IMR-90 (cell line): ENCODE data around the gene ATF7IP. TPM values are rescaled to one million over a fixed set of nuclear protein-coding genes. Genes with fewer than 3 reads are reported as not detected.
A peak's percentile ranks its signal among the peaks of the same experiment; 100 is the strongest.

ENCODE experiments used
- ATAC-seq: fragments of 200-7000 bp; cut with Tn5 transposase; 2 replicates; pipeline ENCODE4 v1.9.1; 2020; ENCODE audit warnings: low read depth, mild to moderate bottlenecking, moderate library complexity
- BruUV-seq: library from RNA; stranded (reverse); fragments of 400-500 nt; replicated peaks from 2 replicates; lab custom pipeline; 2021; lab: Mats Ljungman, UMichigan
- CTCF ChIA-PET: fragments of 300-600 bp; formaldehyde crosslinking; extraction: SDS; loops from one replicate; lab custom pipeline; 2021; ENCODE audit warnings: antibody characterized with exemption; lab: Yijun Ruan, JAX
- POLR2A ChIA-PET: fragments of 300-600 bp; sonication (Branson Sonifier 250); formaldehyde crosslinking; loops from one replicate; lab custom pipeline; 2022; ENCODE audit warnings: antibody characterized with exemption; ENCODE audit not compliant: unreplicated experiment; lab: Charles Lee
- DNase-seq: peaks from one replicate; pipeline ENCODE4 v3.0.0; 2013
- H2AFZ ChIP-seq: replicated peaks from 2 replicates; pipeline ENCODE3; 2013; ENCODE audit warnings: low read length, mild to moderate bottlenecking; ENCODE audit not compliant: poor library complexity
- H2AK5ac ChIP-seq: 2 replicates; pipeline ENCODE4 v1.6.1; 2013; ENCODE audit warnings: low read depth, low read length, inconsistent platforms
- H2AK9ac ChIP-seq: replicated peaks from 2 replicates; pipeline ENCODE3; 2013; ENCODE audit warnings: mild to moderate bottlenecking, low read depth, low read length, moderate library complexity; ENCODE audit not compliant: poor library complexity
- H2BK120ac ChIP-seq: 2 replicates; pipeline ENCODE4 v1.6.1; 2013; ENCODE audit warnings: low read depth, low read length, inconsistent platforms
- H2BK15ac ChIP-seq: 3 replicates; pipeline ENCODE4 v1.6.1; 2013; ENCODE audit warnings: low read depth, low read length, inconsistent platforms
- H2BK20ac ChIP-seq: 2 replicates; pipeline ENCODE4 v1.6.1; 2013; ENCODE audit warnings: low read depth, mild to moderate bottlenecking, inconsistent platforms, low read length, moderate library complexity
- H2BK5ac ChIP-seq: 2 replicates; pipeline ENCODE4 v1.6.1; 2013; ENCODE audit warnings: mild to moderate bottlenecking, low read depth, low read length, inconsistent platforms; ENCODE audit not compliant: poor library complexity, severe bottlenecking
- H3K14ac ChIP-seq: replicated peaks from 2 replicates; pipeline ENCODE4 v1.6.1; 2013; ENCODE audit warnings: low read depth, low read length, inconsistent platforms
- H3K18ac ChIP-seq: 2 replicates; pipeline ENCODE4 v1.6.1; 2013; ENCODE audit warnings: low read depth, low read length, control low read depth
- H3K23ac ChIP-seq: 2 replicates; pipeline ENCODE4 v1.6.1; 2013; ENCODE audit warnings: low read depth, low read length, inconsistent platforms
- H3K27ac ChIP-seq: 2 replicates; pipeline ENCODE4 v1.5.1; 2013; ENCODE audit warnings: mild to moderate bottlenecking, control low read depth, low read length; ENCODE audit not compliant: insufficient read depth
- H3K27me3 ChIP-seq: 2 replicates; pipeline ENCODE4 v1.6.1; 2013; ENCODE audit warnings: low read length; ENCODE audit not compliant: control insufficient read depth, insufficient read depth
- H3K36me3 ChIP-seq: 2 replicates; pipeline ENCODE4 v1.6.1; 2013; ENCODE audit warnings: low read length, mixed read lengths; ENCODE audit not compliant: control insufficient read depth, insufficient read depth
- H3K4ac ChIP-seq: 2 replicates; pipeline ENCODE4 v1.6.1; 2013; ENCODE audit warnings: low read depth, low read length, inconsistent platforms
- H3K4me1 ChIP-seq: 2 replicates; pipeline ENCODE4 v1.6.1; 2013; ENCODE audit warnings: low read length, mixed read lengths; ENCODE audit not compliant: control insufficient read depth, insufficient read depth
- H3K4me2 ChIP-seq: 2 replicates; pipeline ENCODE4 v1.6.1; 2013; ENCODE audit warnings: low read depth, mild to moderate bottlenecking, control low read depth, low read length, moderate library complexity
- H3K4me3 ChIP-seq: 2 replicates; pipeline ENCODE4 v1.5.1; 2013; ENCODE audit warnings: low read depth, mild to moderate bottlenecking, control low read depth, low read length, moderate library complexity; ENCODE audit not compliant: insufficient read depth
- H3K56ac ChIP-seq: 2 replicates; pipeline ENCODE4 v1.6.1; 2013; ENCODE audit warnings: low read length, inconsistent platforms; ENCODE audit not compliant: insufficient read depth; ENCODE audit errors: extremely low read depth
- H3K79me1 ChIP-seq, 2 experiments: 2 replicates each; pipeline ENCODE4 v1.6.1; 2013; ENCODE audit warnings: low read length in 2 of 2, inconsistent platforms in 1 of 2, low read depth in 1 of 2
- H3K9ac ChIP-seq: 2 replicates; pipeline ENCODE4 v1.6.1; 2013; ENCODE audit warnings: low read depth, low read length, control low read depth
- H3K9me1 ChIP-seq: 2 replicates; pipeline ENCODE4 v1.6.1; 2013; ENCODE audit warnings: low read length, inconsistent platforms; ENCODE audit not compliant: insufficient read depth
- H3K9me3 ChIP-seq: 2 replicates; pipeline ENCODE4 v1.6.1; 2013; ENCODE audit warnings: low read length; ENCODE audit not compliant: control insufficient read depth, insufficient read depth
- H4K20me1 ChIP-seq: 2 replicates; pipeline ENCODE4 v1.6.1; 2013; ENCODE audit warnings: low read length, inconsistent platforms; ENCODE audit not compliant: insufficient read depth
- H4K5ac ChIP-seq: 2 replicates; pipeline ENCODE4 v1.6.1; 2013; ENCODE audit warnings: mild to moderate bottlenecking, low read depth, low read length, control low read depth
- H4K8ac ChIP-seq, 2 experiments: 2 replicates each; pipeline ENCODE4 v1.6.1; 2013; ENCODE audit warnings: low read depth in 2 of 2, low read length in 2 of 2, control low read depth in 1 of 2, inconsistent platforms in 1 of 2
- H4K91ac ChIP-seq: 2 replicates; pipeline ENCODE4 v1.6.1; 2013; ENCODE audit warnings: low read depth, low read length, inconsistent platforms; ENCODE audit not compliant: insufficient read depth
- BHLHE40 ChIP-seq: fragments of 150-350 bp; IDR thresholded peaks from 2 replicates; pipeline ENCODE4 v1.6.1; 2016; ENCODE audit warnings: mild to moderate bottlenecking, low read depth, low read length
- CEBPB ChIP-seq: IDR thresholded peaks from 2 replicates; pipeline ENCODE4 v1.6.1; 2012; ENCODE audit warnings: low read depth, low read length, improper control_type of control experiment
- CHD1 ChIP-seq: IDR thresholded peaks from 2 replicates; pipeline ENCODE4 v1.6.1; 2012; ENCODE audit warnings: low read depth, low read length, improper control_type of control experiment
- ELK1 ChIP-seq: fragments of 150-350 bp; IDR thresholded peaks from 2 replicates; pipeline ENCODE4 v1.6.1; 2016; ENCODE audit warnings: low read depth, mild to moderate bottlenecking, low read length, moderate library complexity, borderline replicate concordance
- FOS ChIP-seq: fragments of 150-350 bp; IDR thresholded peaks from 2 replicates; pipeline ENCODE4 v1.6.1; 2016; ENCODE audit warnings: low read depth, low read length
- MAFK ChIP-seq: IDR thresholded peaks from 2 replicates; pipeline ENCODE4 v1.6.1; 2012; ENCODE audit warnings: low read depth, low read length, improper control_type of control experiment
- MAZ ChIP-seq: IDR thresholded peaks from 2 replicates; pipeline ENCODE4 v1.6.1; 2012; ENCODE audit warnings: low read depth, mild to moderate bottlenecking, low read length, improper control_type of control experiment, moderate library complexity, borderline replicate concordance
- NFE2L2 ChIP-seq: fragments of 150-350 bp; IDR thresholded peaks from 2 replicates; pipeline ENCODE4 v1.6.1; 2016; ENCODE audit warnings: low read depth, mild to moderate bottlenecking, low read length
- RAD21 ChIP-seq: IDR thresholded peaks from 2 replicates; pipeline ENCODE4 v1.6.1; 2012; ENCODE audit warnings: low read length, improper control_type of control experiment
- RCOR1 ChIP-seq: IDR thresholded peaks from 2 replicates; pipeline ENCODE4 v1.6.1; 2012; ENCODE audit warnings: mild to moderate bottlenecking, low read length, improper control_type of control experiment; ENCODE audit not compliant: insufficient replicate concordance
- RFX5 ChIP-seq: IDR thresholded peaks from 2 replicates; pipeline ENCODE4 v1.8.0; 2012; ENCODE audit warnings: low read depth, mild to moderate bottlenecking, low read length, moderate library complexity
- WGBS, 2 experiments: methylation state at CpG; one replicate each; pipeline versions ENCODE4 v1.1.5 to v1.1.7; 2013; ENCODE audit warnings: missing lambda C conversion rate in 2 of 2; ENCODE audit not compliant: insufficient read length in 1 of 2; ENCODE audit errors: extremely low coverage in 2 of 2; 5-methylcytosine and 5-hydroxymethylcytosine counted together
- dilution Hi-C: fragments of 300-500 bp; cut with HindIII; formaldehyde crosslinking; loops from one replicate; pipeline ENCODE4 v1.14.3; 2018; ENCODE audit warnings: low sequenced_read_pairs; ENCODE audit not compliant: unreplicated experiment
- in situ Hi-C: fragments of 300-500 bp; cut with MboI; formaldehyde crosslinking; loops from 3 replicates; pipeline ENCODE4 v1.14.3; 2019; ENCODE audit warnings: low sequenced_read_pairs, inconsistent platforms, mixed read lengths
- intact Hi-C: fragments of 100-400 bp; cut with micrococcal nuclease; formaldehyde crosslinking; loops from 2 replicates; pipeline ENCODE4 v1.10.0; 2022
- polyA plus RNA-seq, 3 experiments: library from polyadenylated mRNA; depleted of rRNA; stranded (reverse); fragments of >200 nt; gene quantifications; 2 replicates each; pipeline ENCODE4 v1.2.3, GENCODE V29; 2012; ENCODE audit warnings: low replicate concordance in 1 of 3
- total RNA-seq: library from RNA; depleted of rRNA; stranded (reverse); fragments of >200 nt; gene quantifications from 2 replicates; pipeline ENCODE4 v1.2.3, GENCODE V29; 2012
- TF ChIP-seq, protein P1 (sequence below): fragments of 150-350 bp; IDR thresholded peaks from 2 replicates; pipeline ENCODE4 v1.6.1; 2017; ENCODE audit warnings: mild to moderate bottlenecking, antibody characterized with exemption, low read length, low read depth
- TF ChIP-seq, protein P2 (sequence below): conservative IDR thresholded peaks from 2 replicates; pipeline ENCODE4 v1.5.1; 2012; ENCODE audit warnings: mild to moderate bottlenecking, low read depth, low read length, improper control_type of control experiment

ATF7IP gene
- total and polyA plus RNA-seq, 2 of the 4 experiments (the other 2 are of a cell fraction) = 9.4 to 22.8 TPM

DNA sequence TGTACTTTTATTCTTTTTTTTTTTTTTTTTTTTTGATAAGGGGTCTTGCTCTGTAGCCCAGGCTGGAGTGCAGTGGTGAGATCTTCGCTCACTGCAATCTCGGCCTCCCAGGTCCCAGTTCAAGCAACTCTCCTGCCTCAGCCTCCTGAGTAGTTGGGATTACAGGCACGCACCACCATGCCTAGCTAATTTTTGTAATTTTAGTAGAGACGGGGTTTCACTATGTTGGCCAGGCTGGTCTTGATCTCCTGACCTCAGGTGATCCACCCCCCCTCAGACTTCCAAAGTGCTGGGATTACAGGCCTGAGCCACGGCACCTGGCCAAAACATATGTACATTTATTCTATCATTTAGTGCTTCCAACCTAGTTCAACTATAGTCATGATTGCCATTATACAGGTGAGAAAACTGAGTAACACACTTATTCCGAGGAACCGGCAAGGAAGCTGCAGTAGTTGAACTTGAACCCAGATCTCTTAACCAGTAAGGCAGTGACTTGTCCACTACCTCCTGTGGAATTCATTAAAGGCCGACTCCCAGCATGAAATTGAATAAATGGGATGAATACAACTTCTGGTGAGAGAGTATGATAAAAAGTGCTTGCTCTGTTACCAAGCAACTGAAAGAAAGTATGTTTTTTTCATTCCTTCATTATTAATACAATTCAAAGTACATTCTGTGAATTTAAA is 755 bp upstream of the ATF7IP start:
- Histone ChIP-seq H2BK5ac (peak overlapping the region; percentile 80), H2BK20ac (no peak overlapping the region), H3K79me1 (peaks cover 0 to 9% of the 10 kb centered on the region in 2 experiments; a peak in 2 of 4 replicates), H4K8ac (peak overlapping the region in 1 of 2 experiments; percentile 55; a peak in 2 of 4 replicates), H2AFZ (peak overlapping the region; percentile 79), H3K9me1 (0 out of 2 replicates have a peak, but pooled peaks cover 2% of the 10 kb centered on the region), H3K4me2 (peak overlapping the region; percentile 58), H3K27me3 (no peaks in the 10 kb centered on the region), H3K14ac (peak overlapping the region; percentile 66), H3K56ac (no peak overlapping the region), H2BK120ac (no peak overlapping the region), H3K36me3 (peaks cover 3% of the 10 kb centered on the region; the same call in 1 of the 2 replicates), H3K27ac (no peak overlapping the region), H2BK15ac (no peak overlapping the region), H4K5ac (peak overlapping the region; percentile 77; the same call in 1 of the 2 replicates), H3K18ac (peak overlapping the region; percentile 10; the same call in 1 of the 2 replicates), H3K9me3 (no peaks in the 10 kb centered on the region), H3K4me1 (no peaks in the 10 kb centered on the region; the same call in 1 of the 2 replicates), H3K9ac (peak overlapping the region; percentile 37; the same call in 1 of the 2 replicates), H2AK5ac (no peak overlapping the region), H4K91ac (0 out of 2 replicates have a peak overlapping the region, but pooled peaks have one; percentile 31), H3K23ac (no peak overlapping the region; the same call in 1 of the 2 replicates), H3K4me3 (peak overlapping the region; percentile 75), H3K4ac (peak overlapping the region; percentile 30; the same call in 1 of the 2 replicates), H2AK9ac (peak overlapping the region; percentile 75), H4K20me1 (no peaks in the 10 kb centered on the region)
- no TSS peak for BruUV-seq
- DNase-seq (no peak), ATAC-seq (no peak; the same call in 1 of the 2 replicates)
- WGBS, 2 experiments = no CpG with 5 or more reads among the region's 8 CpGs
- dilution Hi-C loops (no loop called here), in situ Hi-C loops (loop anchor here (10.0 kb wide), 1 partner anchor 100 kb away; no protein-coding TSS in a partner anchor), intact Hi-C loops (loop anchor here (1.0 to 5.0 kb wide), 4 partner anchors 42 to 253 kb away; no protein-coding TSS in a partner anchor)
- ChIA-PET CTCF (interaction anchor here (1.4 kb wide), 2 partner anchors 125 to 127 kb away, joined by 5 to 7 read pairs; no protein-coding TSS in a partner anchor), POLR2A (no interaction called here)
- no peak for TF ChIP-seq RAD21
- TF ChIP-seq, protein P1, sequence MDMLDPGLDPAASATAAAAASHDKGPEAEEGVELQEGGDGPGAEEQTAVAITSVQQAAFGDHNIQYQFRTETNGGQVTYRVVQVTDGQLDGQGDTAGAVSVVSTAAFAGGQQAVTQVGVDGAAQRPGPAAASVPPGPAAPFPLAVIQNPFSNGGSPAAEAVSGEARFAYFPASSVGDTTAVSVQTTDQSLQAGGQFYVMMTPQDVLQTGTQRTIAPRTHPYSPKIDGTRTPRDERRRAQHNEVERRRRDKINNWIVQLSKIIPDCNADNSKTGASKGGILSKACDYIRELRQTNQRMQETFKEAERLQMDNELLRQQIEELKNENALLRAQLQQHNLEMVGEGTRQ = no peak
- no peak for TF ChIP-seq CHD1
- TF ChIP-seq, protein P2, sequence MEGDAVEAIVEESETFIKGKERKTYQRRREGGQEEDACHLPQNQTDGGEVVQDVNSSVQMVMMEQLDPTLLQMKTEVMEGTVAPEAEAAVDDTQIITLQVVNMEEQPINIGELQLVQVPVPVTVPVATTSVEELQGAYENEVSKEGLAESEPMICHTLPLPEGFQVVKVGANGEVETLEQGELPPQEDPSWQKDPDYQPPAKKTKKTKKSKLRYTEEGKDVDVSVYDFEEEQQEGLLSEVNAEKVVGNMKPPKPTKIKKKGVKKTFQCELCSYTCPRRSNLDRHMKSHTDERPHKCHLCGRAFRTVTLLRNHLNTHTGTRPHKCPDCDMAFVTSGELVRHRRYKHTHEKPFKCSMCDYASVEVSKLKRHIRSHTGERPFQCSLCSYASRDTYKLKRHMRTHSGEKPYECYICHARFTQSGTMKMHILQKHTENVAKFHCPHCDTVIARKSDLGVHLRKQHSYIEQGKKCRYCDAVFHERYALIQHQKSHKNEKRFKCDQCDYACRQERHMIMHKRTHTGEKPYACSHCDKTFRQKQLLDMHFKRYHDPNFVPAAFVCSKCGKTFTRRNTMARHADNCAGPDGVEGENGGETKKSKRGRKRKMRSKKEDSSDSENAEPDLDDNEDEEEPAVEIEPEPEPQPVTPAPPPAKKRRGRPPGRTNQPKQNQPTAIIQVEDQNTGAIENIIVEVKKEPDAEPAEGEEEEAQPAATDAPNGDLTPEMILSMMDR = no peak
- no peak for TF ChIP-seq NFE2L2
- no peak for TF ChIP-seq CEBPB
- TF ChIP-seq BHLHE40 = no peak
- no peak for TF ChIP-seq RFX5
- no peak for TF ChIP-seq FOS
- TF ChIP-seq ELK1 = no peak
- no peak for TF ChIP-seq MAZ
- TF ChIP-seq MAFK = no peak
- TF ChIP-seq RCOR1 = no peak
